Uterus (tissue), 4 donors: Measurements from ENCODE around the gene CCAR1. TPM values are rescaled to one million over a fixed set of nuclear protein-coding genes. Genes with fewer than 3 reads are reported as not detected.
"Not testable (repeated sequence)": the region's sequence is repeated elsewhere in the genome, so short reads cannot be mapped to it uniquely, and the experiment has no call there.

Experiments
- DNase-seq, 2 donors: peaks; one replicate each; pipeline ENCODE4 v3.0.0-alpha.2; 2019 to 2020
- H3K27ac ChIP-seq, 2 donors: fragments of 200-600 bp; sonication (generic); 1 replicate in 1 of 2; 2 replicates in 1 of 2; pipeline ENCODE4 v1.5.1; 2016 to 2018
- H3K27me3 ChIP-seq, 2 donors: fragments of 200-600 bp; sonication (generic); one replicate each; pipeline ENCODE4 v1.5.1; 2018 to 2019; ENCODE audit warnings: control low read depth in 1 of 2
- H3K36me3 ChIP-seq, 2 donors: fragments of 200-600 bp; sonication (generic); one replicate each; pipeline ENCODE4 v1.5.1; 2019; ENCODE audit warnings: control low read depth in 1 of 2
- H3K4me1 ChIP-seq, 2 donors: fragments of 200-600 bp; sonication (generic); one replicate each; pipeline ENCODE4 v1.5.1; 2018 to 2019; ENCODE audit warnings: control low read depth in 1 of 2
- H3K4me3 ChIP-seq, 2 donors: fragments of 200-600 bp; sonication (generic); 1 replicate in 1 of 2; 2 replicates in 1 of 2; pipeline ENCODE4 v1.5.1; 2018 to 2019; ENCODE audit warnings: mild to moderate bottlenecking in 1 of 2
- H3K9me3 ChIP-seq, 2 donors: fragments of 200-600 bp; sonication (generic); one replicate each; pipeline ENCODE4 v1.5.1; 2019; ENCODE audit warnings: control low read depth in 1 of 2
- CTCF ChIP-seq, 4 experiments: fragments of 200-600 bp in 2 of 4; fragments of 450-650 bp in 2 of 4; sonication (generic) in 2 of 4; IDR thresholded peaks; one replicate each; pipeline ENCODE4 v1.5.1; 2016 to 2019; ENCODE audit warnings: antibody characterized with exemption in 4 of 4, mild to moderate bottlenecking in 2 of 4, moderate library complexity in 1 of 4
- POLR2A ChIP-seq, 2 donors: fragments of 450-650 bp; IDR thresholded peaks; one replicate each; pipeline ENCODE4 v1.6.1; 2016; ENCODE audit warnings: antibody characterized with exemption in 2 of 2, mild to moderate bottlenecking in 1 of 2, moderate library complexity in 1 of 2
- intact Hi-C: fragments of 100-400 bp; cut with DNase I; formaldehyde crosslinking; loops from one replicate; pipeline ENCODE4 v1.15.1; 2023; ENCODE audit warnings: low total_unique reads
- total RNA-seq, 4 donors: library from RNA; depleted of rRNA in 3 of 4; stranded (reverse); fragments of >200 nt in 3 of 4; gene quantifications; one replicate each; pipeline versions ENCODE4 v1.1.0 to v1.2.4, GENCODE V29; 2014 to 2023
- donor health status: DM: yes; HTN: yes; CAD: no.

Gene CCAR1
- total RNA-seq, 4 donors from 2014 or later = 31.0 to 75.6 (median 51.7) TPM

GRCh38 chr10:68727146-68727545 lies 6.1 kb downstream of the CCAR1 start:
- H3K9me3 ChIP-seq = no peaks in the 10 kb centered on the region
- no peak overlapping the region for H3K4me3 ChIP-seq
- TF ChIP-seq CTCF (IDR thresholded peaks at IDR 0.05) = no peak
- TF ChIP-seq POLR2A (IDR thresholded peaks at IDR 0.05) = no peak
- DNase-seq = no peak
- no peaks in the 10 kb centered on the region for H3K4me1 ChIP-seq
- H3K27me3 ChIP-seq = no peaks in the 10 kb centered on the region
- H3K36me3 ChIP-seq = no peaks in the 10 kb centered on the region
- H3K27ac ChIP-seq = no peak overlapping the region
- intact Hi-C loops = no loop called here

- no peak for DNase-seq
- no peak overlapping the region for H3K4me3 ChIP-seq
- H3K36me3 ChIP-seq = peaks cover 0 to 2% of the 10 kb centered on the region in 2 donors
- TF ChIP-seq POLR2A (IDR thresholded peaks at IDR 0.05) (no peak), CTCF (IDR thresholded peaks at IDR 0.05) (no peak)
- H3K27ac ChIP-seq = no peak overlapping the region
- H3K9me3 ChIP-seq = no peaks in the 10 kb centered on the region
- intact Hi-C loops = no loop called here
- no peaks in the 10 kb centered on the region for H3K4me1 ChIP-seq
- H3K27me3 ChIP-seq = no peaks in the 10 kb centered on the region
These were observed 11.6 kb downstream of the CCAR1 start for GRCh38 chr10:68732651-68733050.

- DNase-seq = no peak
- Histone ChIP-seq H3K27ac (no peak overlapping the region), H3K36me3 (peaks cover 0 to 2% of the 10 kb centered on the region in 2 donors), H3K9me3 (no peaks in the 10 kb centered on the region), H3K27me3 (no peaks in the 10 kb centered on the region), H3K4me1 (no peaks in the 10 kb centered on the region), H3K4me3 (no peak overlapping the region)
- intact Hi-C loops = no loop called here
- TF ChIP-seq POLR2A (IDR thresholded peaks at IDR 0.05) (no peak), CTCF (IDR thresholded peaks at IDR 0.05) (no peak)
These were observed 13.3 kb downstream of the CCAR1 start for GRCh38 chr10:68734349-68734748.

- no peak for DNase-seq
- Histone ChIP-seq H3K9me3 (no peaks in the 10 kb centered on the region), H3K27ac (no peak overlapping the region), H3K27me3 (no peaks in the 10 kb centered on the region), H3K4me1 (no peaks in the 10 kb centered on the region), H3K4me3 (no peak overlapping the region), H3K36me3 (peaks cover 0 to 2% of the 10 kb centered on the region in 2 donors)
- TF ChIP-seq CTCF (IDR thresholded peaks at IDR 0.05) (no peak), POLR2A (IDR thresholded peaks at IDR 0.05) (no peak)
- intact Hi-C loops = no loop called here
These were observed 14.1 kb downstream of the CCAR1 start for GRCh38 chr10:68735119-68735518.

- intact Hi-C loops, H3K27me3 ChIP-seq, H3K4me3 ChIP-seq, DNase-seq, H3K27ac ChIP-seq, H3K36me3 ChIP-seq, H3K9me3 ChIP-seq, H3K4me1 ChIP-seq: not testable (repeated sequence)
These were observed 14.7 kb downstream of the CCAR1 start for GRCh38 chr10:68735739-68736138.

- H3K4me1 ChIP-seq, intact Hi-C loops, H3K9me3 ChIP-seq, H3K4me3 ChIP-seq, DNase-seq, H3K27me3 ChIP-seq, H3K27ac ChIP-seq, H3K36me3 ChIP-seq: not testable (repeated sequence)
These were observed 19.6 kb downstream of the CCAR1 start for GRCh38 chr10:68740676-68741075.
